GM19239 (cell line): ENCODE results near the gene ZFAND6.
A peak's percentile ranks its signal among the peaks of the same experiment; 100 is the strongest.
"Not testable (repeated sequence)": the region's sequence is repeated elsewhere in the genome, so short reads cannot be mapped to it uniquely, and the experiment has no call there.

Source experiments
- DNase-seq: peaks from one replicate; pipeline ENCODE4 v3.0.0; 2011; ENCODE audit warnings: low spot score; ENCODE audit not compliant: insufficient read length
- FAIRE-seq: peaks from 2 replicates; lab custom pipeline; 2011; peaks lifted over from hg19 to GRCh38; lab: Jason Lieb, UNC

Gene ZFAND6

GRCh38 chr15:80093854-80094418 is 34.5 kb downstream of the ZFAND6 start:
- DNase-seq: no peak
- no peak for FAIRE-seq

GRCh38 chr15:80095511-80095910 is 36.0 kb downstream of the ZFAND6 start:
- no peak for DNase-seq
- no peak for FAIRE-seq

- FAIRE-seq (no peak), DNase-seq (no peak)
Measured at GRCh38 chr15:80095969-80096368, 36.5 kb downstream of the ZFAND6 start.

GRCh38 chr15:80098341-80098740 is 38.9 kb downstream of the ZFAND6 start:
- no peak for DNase-seq
- no peak for FAIRE-seq

- DNase-seq (no peak), FAIRE-seq (peak; percentile 37)
Measured at GRCh38 chr15:80099241-80099640, 39.8 kb downstream of the ZFAND6 start.

GRCh38 chr15:80099662-80100061 is 40.2 kb downstream of the ZFAND6 start:
- FAIRE-seq: peak; percentile 74

GRCh38 chr15:80100247-80100646 is 40.8 kb downstream of the ZFAND6 start:
- no peak for FAIRE-seq
- DNase-seq: no peak

More at GRCh38 chr15:80099662-80100061, 40.2 kb downstream of the ZFAND6 start:
- peak; percentile 27 for DNase-seq

GRCh38 chr15:80105193-80105592 is 45.7 kb downstream of the ZFAND6 start:
- no peak for DNase-seq
- FAIRE-seq: no peak

GRCh38 chr15:80105595-80105994 is 46.1 kb downstream of the ZFAND6 start:
- FAIRE-seq: peak; percentile 45
- DNase-seq: no peak

GRCh38 chr15:80106051-80106450 is 46.6 kb downstream of the ZFAND6 start:
- peak; percentile 8 for FAIRE-seq
- no peak for DNase-seq

- FAIRE-seq: peak; percentile 48
- DNase-seq: no peak
Measured at GRCh38 chr15:80107204-80107603, 47.7 kb downstream of the ZFAND6 start.

- DNase-seq (no peak), FAIRE-seq (no peak)
Measured at GRCh38 chr15:80107774-80108173, 48.3 kb downstream of the ZFAND6 start.

- FAIRE-seq (peak; percentile 14), DNase-seq (no peak)
Measured at GRCh38 chr15:80109388-80109787, 49.9 kb downstream of the ZFAND6 start.

GRCh38 chr15:80110920-80111319 is 51.4 kb downstream of the ZFAND6 start:
- no peak for DNase-seq
- FAIRE-seq: no peak

- FAIRE-seq: no peak
- DNase-seq: no peak
Measured at GRCh38 chr15:80114114-80114513, 54.6 kb downstream of the ZFAND6 start.

GRCh38 chr15:80115021-80115420 is 55.5 kb downstream of the ZFAND6 start:
- no peak for DNase-seq
- no peak for FAIRE-seq

- FAIRE-seq: no peak
- no peak for DNase-seq
Measured at GRCh38 chr15:80118956-80119355, 59.5 kb downstream of the ZFAND6 start.

GRCh38 chr15:80120636-80121035 is 61.2 kb downstream of the ZFAND6 start:
- DNase-seq (no peak), FAIRE-seq (no peak)

- no peak for DNase-seq
- no peak for FAIRE-seq
Measured at GRCh38 chr15:80121546-80121945, 62.1 kb downstream of the ZFAND6 start.

- DNase-seq (no peak), FAIRE-seq (no peak)
Measured at GRCh38 chr15:80123034-80123433, 63.6 kb downstream of the ZFAND6 start.

GRCh38 chr15:80127253-80127652 is 67.8 kb downstream of the ZFAND6 start:
- FAIRE-seq, DNase-seq: not testable (repeated sequence)

GRCh38 chr15:80127911-80128310 is 68.4 kb downstream of the ZFAND6 start:
- DNase-seq: no peak
- FAIRE-seq: no peak

- FAIRE-seq: no peak
Measured at GRCh38 chr15:80132382-80132781, 72.9 kb downstream of the ZFAND6 start.

More at GRCh38 chr15:80132382-80132781, 72.9 kb downstream of the ZFAND6 start:
- no peak for DNase-seq
